AG04450 (cell line): Measurements from ENCODE around the gene PHF21B. TPM values are rescaled to one million over a fixed set of nuclear protein-coding genes. Genes with fewer than 3 reads are reported as not detected.
"Not testable (repeated sequence)": the region's sequence is repeated elsewhere in the genome, so short reads cannot be mapped to it uniquely, and the experiment has no call there.

ENCODE experiments used
- CTCF ChIA-PET: fragments of 300-600, 350-600 bp; formaldehyde crosslinking; extraction: SDS; loops from one replicate; lab custom pipeline; 2022; ENCODE audit warnings: antibody characterized with exemption, inconsistent platforms; lab: Charles Lee
- POLR2A ChIA-PET: fragments of 350-600 bp; formaldehyde crosslinking; extraction: SDS; loops from one replicate; lab custom pipeline; 2021; ENCODE audit warnings: antibody characterized with exemption, inconsistent platforms; lab: Yijun Ruan, JAX
- DNase-seq: peaks from one replicate; pipeline ENCODE4 v3.0.0-alpha.2; 2011; ENCODE audit warnings: low read depth, low spot score
- H3K27ac ChIP-seq: one replicate; pipeline ENCODE4 v1.5.1; 2012; ENCODE audit warnings: low read depth, low read length, control low read depth
- H3K27me3 ChIP-seq: one replicate; pipeline ENCODE4 v1.6.0; 2012; ENCODE audit warnings: low read length; ENCODE audit not compliant: control insufficient read depth, insufficient read depth
- H3K4me3 ChIP-seq: 2 replicates; pipeline ENCODE4 v1.5.1; 2011; ENCODE audit warnings: mild to moderate bottlenecking, low read depth, low read length, control low read depth
- H3K9me3 ChIP-seq: 2 replicates; pipeline ENCODE4 v1.5.1; 2012; ENCODE audit warnings: low read length; ENCODE audit not compliant: control insufficient read depth, insufficient read depth
- CTCF ChIP-seq: IDR thresholded peaks from 2 replicates; pipeline ENCODE4 v1.5.1; 2011; ENCODE audit warnings: low read depth, low read length, control low read depth, inconsistent platforms
- polyA plus RNA-seq: library from polyadenylated mRNA; depleted of rRNA; stranded (reverse); fragments of >200 nt; gene quantifications from 2 replicates; pipeline ENCODE4 v1.2.3, GENCODE V29; 2011

PHF21B gene
- polyA plus RNA-seq, 1 experiment, result not detected

GRCh38 chr22:44968736-44969135, 41.1 kb downstream of the PHF21B start:
- ChIA-PET CTCF (interaction anchor here (1.0 kb wide), 1 partner anchor 16 kb away, joined by 3 read pairs; no protein-coding TSS in a partner anchor), POLR2A (no interaction called here)
- H3K9me3 ChIP-seq, result no peaks in the 10 kb centered on the region; the same call in 1 of the 2 replicates
- no peak for DNase-seq
- TF ChIP-seq CTCF, result no peak
- peaks cover 14% of the 10 kb centered on the region for H3K27me3 ChIP-seq
- no peak overlapping the region for H3K27ac ChIP-seq
- no peak overlapping the region for H3K4me3 ChIP-seq

GRCh38 chr22:44965171-44965570, 44.6 kb downstream of the PHF21B start:
- H3K27ac ChIP-seq, result no peak overlapping the region
- no peak for TF ChIP-seq CTCF
- no peak overlapping the region for H3K4me3 ChIP-seq
- H3K27me3 ChIP-seq, result peaks cover 7% of the 10 kb centered on the region
- CTCF ChIA-PET, result no interaction called here
- POLR2A ChIA-PET, result no interaction called here
- no peaks in the 10 kb centered on the region; the same call in 1 of the 2 replicates for H3K9me3 ChIP-seq
- no peak for DNase-seq

GRCh38 chr22:44964722-44965078, 45.1 kb downstream of the PHF21B start:
- Histone ChIP-seq H3K27ac (no peak overlapping the region), H3K9me3 (no peaks in the 10 kb centered on the region), H3K27me3 (peaks cover 7% of the 10 kb centered on the region), H3K4me3 (no peak overlapping the region)
- ChIA-PET CTCF (no interaction called here), POLR2A (no interaction called here)
- no peak for TF ChIP-seq CTCF
- no peak for DNase-seq

- CTCF ChIA-PET, result no interaction called here
- peaks cover 11% of the 10 kb centered on the region for H3K27me3 ChIP-seq
- no peaks in the 10 kb centered on the region for H3K9me3 ChIP-seq
- no peak for DNase-seq
- TF ChIP-seq CTCF, result no peak
- POLR2A ChIA-PET, result no interaction called here
- H3K4me3 ChIP-seq, result no peak overlapping the region
- no peak overlapping the region for H3K27ac ChIP-seq
Observed at GRCh38 chr22:44963832-44964721, 45.7 kb downstream of the PHF21B start.

- no peak for TF ChIP-seq CTCF
- ChIA-PET CTCF (no interaction called here), POLR2A (no interaction called here)
- Histone ChIP-seq H3K27me3 (peaks cover 11% of the 10 kb centered on the region), H3K4me3 (no peak overlapping the region), H3K9me3 (no peaks in the 10 kb centered on the region), H3K27ac (no peak overlapping the region)
- DNase-seq, result no peak
Observed at GRCh38 chr22:44962741-44963454, 46.9 kb downstream of the PHF21B start.

- H3K4me3 ChIP-seq, DNase-seq, POLR2A ChIA-PET, CTCF ChIA-PET, H3K27ac ChIP-seq, H3K9me3 ChIP-seq: not testable (repeated sequence)
- peaks cover 14% of the 10 kb centered on the region for H3K27me3 ChIP-seq
Observed at GRCh38 chr22:44961682-44962081, 48.1 kb downstream of the PHF21B start.
